HG03575 (cell line): Measurements from ENCODE around the gene CAPN1.
"Not testable (repeated sequence)": the region's sequence is repeated elsewhere in the genome, so short reads cannot be mapped to it uniquely, and the experiment has no call there.

ENCODE experiments used
- ATAC-seq: cut with Tn5 transposase; IDR thresholded peaks from one replicate; pipeline ENCODE4 v1.9.1; 2021; ENCODE audit not compliant: unreplicated experiment, insufficient number of reproducible peaks, low FRiP score; ENCODE audit errors: extremely low read depth

The CAPN1 gene

DNA sequence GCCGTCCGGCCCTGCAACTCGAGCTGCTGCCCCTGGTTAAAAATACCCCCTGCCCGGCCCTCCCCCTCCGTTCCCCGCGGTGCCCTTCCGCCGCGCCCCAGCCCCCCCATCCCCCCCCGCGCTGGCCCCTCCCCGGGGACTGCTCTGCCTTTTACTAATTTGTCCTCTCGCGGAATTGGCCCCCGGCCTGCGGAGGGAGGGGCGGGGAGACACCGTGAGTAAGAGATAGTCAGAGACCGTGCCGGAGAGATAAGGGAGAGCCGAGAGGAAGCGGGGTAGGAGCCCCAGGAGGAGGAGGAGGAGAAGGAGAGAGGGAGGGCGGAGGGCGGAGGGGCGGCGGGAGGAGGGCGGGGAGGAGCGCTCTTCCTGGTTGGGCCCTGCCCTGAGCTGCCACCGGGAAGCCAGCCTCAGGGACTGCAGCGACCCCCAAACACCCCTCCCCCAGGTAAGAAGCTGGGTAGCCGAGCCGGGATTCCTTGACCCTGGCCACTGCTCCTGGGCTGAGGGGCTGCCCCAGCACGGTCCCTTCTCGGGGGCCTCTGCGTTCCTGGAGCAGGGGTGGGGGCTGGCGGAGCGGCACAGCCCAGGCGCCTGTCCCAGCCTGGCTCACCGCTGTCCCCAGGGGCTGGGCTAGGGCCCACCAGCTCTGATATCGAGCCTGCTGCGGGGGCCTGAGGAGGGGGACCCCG lies at the start of gene CAPN1:
TSS of gene CAPN1 (plus strand) at position 360 of the 689 bp plus-strand sequence. CDS start 774 bp downstream, outside the sequence.
- no peak for ATAC-seq

GRCh38 chr11:65132238-65132987 lies 49.3 kb upstream of the CAPN1 start:
- no peak for ATAC-seq

DNA sequence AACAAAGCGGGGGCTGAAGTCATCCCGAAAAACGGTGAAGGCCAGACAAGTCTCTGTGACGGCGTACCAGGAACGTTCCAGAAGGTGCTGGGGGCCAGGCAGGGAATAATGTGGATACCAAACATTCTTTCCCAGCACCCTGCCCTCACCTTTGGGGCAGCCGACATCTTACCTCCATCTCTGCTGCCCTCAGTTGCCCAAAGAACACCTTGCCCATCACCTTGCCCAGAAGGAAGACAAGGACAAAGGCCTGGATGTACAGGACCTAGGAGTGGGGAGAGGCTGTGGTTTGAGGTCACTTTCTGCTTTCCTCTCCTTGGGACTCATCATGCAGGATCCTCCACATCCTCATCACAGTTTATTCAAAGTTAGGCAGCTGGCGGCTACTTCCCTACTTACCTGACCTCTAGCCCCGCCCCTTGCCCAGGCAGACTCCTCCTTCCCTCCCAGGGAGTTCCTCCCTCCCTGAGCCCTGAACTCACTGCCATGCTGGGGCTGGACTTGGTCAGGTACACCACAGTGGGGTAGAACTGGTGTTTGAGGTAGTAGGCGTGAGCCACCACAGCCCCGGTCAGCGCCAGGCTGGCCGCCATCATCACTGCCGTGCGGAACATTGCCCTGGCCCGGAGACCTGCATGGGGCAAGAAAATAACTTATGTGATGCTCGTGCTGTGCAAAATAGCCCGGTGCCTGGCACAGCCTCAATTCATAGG lies 48.6 kb upstream of the CAPN1 start:
- no peak for ATAC-seq

GRCh38 chr11:65133724-65134123 lies 48.0 kb upstream of the CAPN1 start:
- ATAC-seq: no peak

- peak; percentile 25 for ATAC-seq
These were observed 47.3 kb upstream of the CAPN1 start, which contains the start of gene SYVN1 for GRCh38 chr11:65134240-65134951. TSS of gene SYVN1 (minus strand) at chr11:65134519. CDS start at chr11:65133601, 918 bp downstream.

- ATAC-seq: peak; percentile 26
These were observed 46.6 kb upstream of the CAPN1 start for GRCh38 chr11:65134952-65135632.

DNA sequence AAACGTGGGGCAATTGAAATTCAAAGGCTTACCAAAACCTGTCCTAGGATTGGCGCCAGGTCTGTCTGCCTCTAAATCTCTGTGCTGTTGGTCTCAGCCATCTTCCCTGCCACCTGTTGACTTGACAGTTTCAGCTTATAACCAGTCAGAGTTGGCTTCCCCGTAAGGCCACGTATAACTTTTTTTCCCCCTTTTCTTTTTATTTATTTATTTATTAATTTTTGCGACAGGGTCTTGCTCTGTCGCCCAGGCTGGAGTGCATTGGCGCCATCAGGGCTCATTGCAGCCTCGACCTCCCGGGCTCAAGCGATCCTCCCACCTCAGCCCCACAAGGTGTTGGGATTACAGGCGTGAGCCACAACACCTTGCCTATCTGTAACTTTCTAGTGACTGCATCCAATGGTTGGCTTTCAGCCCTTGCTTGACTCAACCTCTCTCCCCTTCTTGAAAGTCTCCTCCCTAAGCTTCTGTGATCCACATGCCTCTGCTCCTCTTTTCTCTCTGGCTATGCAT lies 46.0 kb upstream of the CAPN1 start:
- no peak for ATAC-seq

GRCh38 chr11:65136515-65137096 lies 45.1 kb upstream of the CAPN1 start:
- no peak for ATAC-seq

DNA sequence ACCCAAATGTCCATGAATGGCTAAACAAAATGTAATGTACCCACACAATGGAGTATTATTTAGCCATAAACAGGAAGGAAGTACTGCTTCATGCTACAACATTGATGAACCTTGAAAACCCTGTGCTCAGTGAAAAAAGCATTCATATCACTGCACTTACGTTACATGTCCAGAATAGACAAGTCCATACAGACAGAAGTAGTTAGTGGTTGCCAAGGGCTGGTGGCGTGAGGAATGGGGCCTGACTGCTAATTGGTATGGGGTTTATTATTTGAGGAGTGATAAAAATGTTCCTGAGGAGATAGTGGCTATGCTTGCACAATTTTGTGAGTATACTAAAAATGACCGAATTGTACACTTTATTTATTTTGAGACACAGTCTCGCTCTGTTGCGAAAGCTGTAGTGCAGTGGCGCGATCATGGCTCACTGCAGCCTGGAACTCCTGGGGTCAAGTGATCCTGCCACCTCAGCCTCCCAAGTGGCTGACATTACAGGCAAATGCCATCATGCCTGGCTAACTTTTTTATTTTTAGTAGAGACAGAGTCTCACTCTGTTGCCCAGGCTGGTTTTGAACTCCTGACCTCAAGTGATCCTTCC lies 39.7 kb upstream of the CAPN1 start:
- no peak for ATAC-seq

DNA sequence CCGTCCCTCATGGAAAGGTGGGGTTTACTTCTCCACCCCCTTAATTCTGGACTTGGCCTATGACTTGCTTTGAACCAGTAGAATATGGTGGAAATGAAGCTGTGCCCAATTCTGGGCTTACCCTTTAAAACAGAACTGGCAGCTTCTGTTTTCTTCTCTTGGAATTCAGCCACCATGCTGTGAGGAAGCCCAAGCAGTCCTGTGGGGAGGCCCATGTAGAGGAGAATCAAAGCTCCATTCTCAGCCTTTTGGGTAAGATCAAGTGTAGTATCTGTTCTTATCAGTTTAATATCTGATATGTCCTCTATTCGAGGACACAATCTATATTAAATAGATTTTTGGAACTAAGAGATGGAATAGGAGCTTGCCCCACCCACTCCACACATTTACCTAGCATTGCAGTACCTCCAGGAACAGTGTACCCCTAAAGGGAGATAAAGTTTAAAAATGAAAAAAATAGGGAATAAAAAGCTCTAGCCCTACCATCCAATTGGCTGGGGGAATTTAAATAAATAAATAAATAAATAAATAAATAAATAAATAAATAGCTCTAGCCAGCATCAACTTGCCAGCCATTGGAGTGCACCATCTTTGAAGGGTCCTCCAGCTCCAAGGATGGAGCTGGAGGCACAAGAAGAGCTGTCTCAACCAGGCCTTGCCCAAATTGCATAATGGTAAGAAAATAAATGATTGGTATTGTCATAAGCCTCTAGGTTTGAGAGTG lies 34.2 kb upstream of the CAPN1 start:
- no peak for ATAC-seq

DNA sequence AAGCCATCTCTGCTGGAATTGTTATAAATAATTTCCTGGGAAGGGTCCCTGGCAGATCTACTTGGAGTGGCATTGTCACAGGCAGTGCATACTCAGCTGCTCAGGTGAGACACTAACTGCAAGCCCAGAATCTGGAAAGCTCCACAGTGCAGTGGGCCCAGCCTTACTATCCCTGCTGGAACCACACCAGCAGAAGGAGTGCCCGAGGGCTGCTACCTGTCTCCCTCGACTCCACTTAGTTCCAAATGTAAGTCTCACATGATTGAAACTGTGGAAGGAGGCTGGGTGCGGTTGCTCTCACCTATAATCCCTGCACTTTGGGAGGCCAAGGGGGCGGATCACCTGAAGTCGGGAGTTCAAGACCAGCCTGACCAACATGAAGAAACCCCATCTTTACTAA lies 33.1 kb upstream of the CAPN1 start:
- ATAC-seq: no peak

DNA sequence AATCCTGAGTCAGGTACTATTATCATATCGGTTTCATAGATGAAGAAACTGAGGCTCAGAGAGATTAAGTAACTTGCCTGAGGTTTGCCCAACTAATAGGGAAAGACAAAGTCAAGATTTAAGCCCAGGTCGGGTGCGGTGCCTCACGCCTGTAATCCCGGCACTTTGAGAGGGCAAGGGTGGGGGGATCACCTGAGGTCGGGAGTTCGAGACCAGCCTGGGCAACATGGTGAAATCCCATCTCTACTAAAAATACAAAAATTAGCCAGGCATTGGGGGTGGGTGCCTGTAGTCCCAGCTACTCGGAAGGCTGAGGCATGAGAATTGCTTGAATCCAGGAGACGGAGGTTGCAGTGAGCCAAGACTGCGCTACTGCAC lies 31.6 kb upstream of the CAPN1 start:
- ATAC-seq: not testable (repeated sequence)

GRCh38 chr11:65150509-65151299 lies 31.0 kb upstream of the CAPN1 start:
- no peak for ATAC-seq

DNA sequence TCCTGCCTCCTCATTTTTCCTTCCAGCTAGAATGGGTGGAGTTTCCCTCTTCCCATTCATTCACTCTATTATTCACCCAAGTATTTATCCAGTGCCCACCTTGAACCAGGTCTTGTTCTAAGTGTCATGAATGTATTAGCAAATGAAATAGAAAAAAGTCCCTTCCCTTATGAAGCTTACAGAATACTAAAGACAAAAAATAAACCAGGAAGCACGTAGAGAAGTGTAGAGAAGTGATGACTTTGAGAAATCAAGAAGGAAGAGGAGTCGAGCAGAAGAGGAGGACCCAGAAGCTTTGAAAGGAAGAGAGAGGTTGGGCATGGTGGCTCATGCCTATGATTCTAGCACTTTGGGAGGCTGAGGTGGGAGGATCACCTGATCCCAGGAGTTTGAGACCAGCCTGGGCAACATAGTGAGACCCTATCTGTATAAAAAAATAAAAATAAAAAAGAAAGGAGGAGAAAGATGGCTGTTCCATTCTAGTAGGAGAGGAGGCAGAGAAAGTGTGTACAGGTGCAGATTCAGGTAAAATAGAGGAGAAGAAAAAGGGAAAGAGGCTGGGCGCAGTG lies 30.3 kb upstream of the CAPN1 start:
- ATAC-seq: no peak

- ATAC-seq: no peak
These were observed 29.6 kb upstream of the CAPN1 start for GRCh38 chr11:65152122-65152521.

DNA sequence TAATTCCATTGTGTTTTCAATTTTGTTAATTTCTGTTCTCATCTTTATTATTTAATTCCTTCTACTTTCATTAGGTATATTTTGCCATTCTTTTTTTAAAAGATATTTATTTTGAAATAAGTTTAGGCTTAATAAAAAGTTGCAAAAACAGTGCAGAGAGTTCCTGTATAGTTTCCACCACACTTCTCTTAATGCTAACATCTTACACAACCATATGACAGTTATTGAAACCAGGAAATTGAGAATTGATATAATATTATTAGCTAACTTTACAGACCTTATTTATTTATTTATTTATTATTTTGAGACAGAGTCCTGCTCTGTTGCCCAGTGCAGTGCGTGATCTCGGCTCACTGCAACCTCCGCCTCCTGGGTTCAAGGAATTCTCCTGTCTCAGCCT lies 25.5 kb upstream of the CAPN1 start:
- no peak for ATAC-seq
